Femur (tissue), 1 donor: ENCODE measurements around the gene HOATZ.

Experiments used
- DNase-seq: peaks from one replicate; pipeline ENCODE4 v3.0.0-alpha.2; 2017

The HOATZ gene

DNA sequence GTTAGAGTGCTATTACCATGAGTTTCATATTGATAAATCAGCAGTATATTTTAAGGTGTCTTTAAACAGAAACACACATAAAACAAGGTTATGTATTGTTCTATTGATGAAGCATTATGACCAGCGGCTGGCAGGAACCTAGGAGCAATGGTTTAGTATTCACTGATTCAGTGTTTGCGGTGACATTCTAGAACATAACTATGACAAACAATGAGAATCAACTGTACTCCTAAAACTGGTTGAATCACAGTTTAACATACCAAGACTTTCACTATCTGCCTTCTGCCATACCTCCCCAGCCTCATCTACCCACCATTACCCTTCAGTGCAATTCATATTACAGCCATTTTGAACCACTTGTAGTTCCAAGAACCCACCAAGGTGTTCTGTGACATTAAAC lies 8.8 kb downstream of the HOATZ start:
- no peak for DNase-seq

DNA sequence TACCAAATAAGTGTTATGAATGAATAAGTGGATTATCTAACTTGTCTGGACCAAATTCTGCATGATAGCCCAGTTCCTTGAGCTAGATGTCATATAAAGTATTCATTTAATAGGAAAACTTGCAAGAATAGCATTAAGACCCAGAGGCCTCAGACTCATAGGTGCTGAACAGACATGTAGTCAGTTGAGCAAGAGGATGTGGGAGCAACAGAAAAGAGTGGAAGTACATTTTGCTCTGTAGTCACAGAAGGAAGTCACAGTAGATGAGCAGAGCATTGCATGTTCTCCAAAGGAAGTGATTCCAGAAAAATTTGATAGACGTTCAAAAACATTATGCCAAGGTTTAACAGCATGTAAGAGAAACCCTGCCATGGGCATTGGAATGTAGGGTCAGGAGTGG lies 9.5 kb downstream of the HOATZ start:
- DNase-seq: no peak

DNA sequence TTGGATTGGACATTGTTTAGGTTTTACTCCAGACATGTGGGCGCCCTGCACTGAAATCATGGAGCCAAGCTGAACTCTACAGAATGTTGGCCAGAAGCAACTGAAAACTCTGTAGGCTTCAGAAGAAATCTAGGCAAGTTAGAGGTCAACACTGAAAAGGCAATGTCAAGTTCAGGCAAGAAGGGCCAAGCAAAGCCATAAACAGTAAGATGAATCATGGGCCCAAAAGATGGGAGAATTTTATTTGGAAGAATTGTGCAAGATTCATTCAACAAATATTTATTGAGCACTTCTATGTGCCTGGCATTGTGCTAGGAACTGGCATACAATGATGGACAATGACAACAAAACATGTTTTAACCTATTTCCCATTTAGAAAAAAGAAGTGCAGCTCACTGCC lies 10.9 kb downstream of the HOATZ start:
- DNase-seq: no peak

DNA sequence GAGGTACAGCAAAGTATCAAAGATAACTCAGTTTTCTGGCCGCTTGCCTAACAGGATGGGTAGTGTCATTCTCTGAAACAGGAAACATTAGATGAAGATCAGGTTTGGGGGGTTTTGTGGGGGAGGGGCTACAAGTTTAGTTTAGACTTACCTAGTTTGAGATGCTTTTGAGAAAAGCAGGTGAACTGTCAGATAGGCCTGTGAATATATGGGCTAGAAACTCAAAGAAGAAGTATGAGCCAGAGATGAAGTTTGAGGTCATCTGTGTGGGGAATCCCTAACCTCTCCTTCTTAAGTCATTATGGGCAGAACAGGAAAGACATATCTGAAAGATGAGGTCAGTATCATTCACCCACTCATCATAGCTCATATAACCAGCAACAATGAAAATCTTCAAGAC lies 11.9 kb downstream of the HOATZ start:
- DNase-seq: no peak

DNA sequence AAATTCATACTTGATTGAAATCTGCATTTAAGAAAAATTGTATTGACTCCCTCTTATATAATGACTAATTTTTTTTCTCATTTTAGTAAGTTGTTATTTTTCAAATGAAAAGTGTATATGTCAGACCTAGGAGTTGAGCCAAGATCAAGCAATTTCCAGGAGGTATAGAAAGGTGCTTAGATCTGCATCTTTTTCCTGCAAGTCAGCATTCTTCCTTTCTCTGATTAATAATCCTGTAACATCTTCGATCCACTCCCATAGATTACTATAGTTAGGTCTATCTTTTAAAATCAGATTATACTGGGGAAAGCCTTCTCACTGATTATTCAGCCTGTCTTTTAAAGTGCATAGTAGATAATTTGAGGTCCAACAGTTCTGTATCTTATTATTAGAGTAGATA lies 12.7 kb downstream of the HOATZ start:
- DNase-seq: no peak

DNA sequence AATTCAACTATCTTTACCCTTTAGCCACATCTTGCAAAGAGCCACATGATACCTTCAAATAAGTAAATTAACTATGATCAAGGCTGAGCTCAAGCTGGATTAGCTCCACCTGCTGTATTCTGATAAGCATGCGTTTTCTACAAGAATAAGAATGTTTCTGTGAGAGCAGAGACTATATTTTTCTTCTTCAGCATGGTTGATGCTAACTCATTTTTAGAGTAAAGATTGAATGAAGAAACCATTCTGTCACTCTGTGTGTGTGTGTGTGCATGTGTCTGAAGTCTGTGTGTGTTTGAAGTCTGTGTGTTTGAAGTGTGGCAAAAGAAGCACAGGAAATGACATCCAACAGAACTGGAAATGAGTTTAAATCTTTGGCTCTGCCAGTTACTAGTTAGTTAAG lies 14.0 kb downstream of the HOATZ start:
- no peak for DNase-seq

DNA sequence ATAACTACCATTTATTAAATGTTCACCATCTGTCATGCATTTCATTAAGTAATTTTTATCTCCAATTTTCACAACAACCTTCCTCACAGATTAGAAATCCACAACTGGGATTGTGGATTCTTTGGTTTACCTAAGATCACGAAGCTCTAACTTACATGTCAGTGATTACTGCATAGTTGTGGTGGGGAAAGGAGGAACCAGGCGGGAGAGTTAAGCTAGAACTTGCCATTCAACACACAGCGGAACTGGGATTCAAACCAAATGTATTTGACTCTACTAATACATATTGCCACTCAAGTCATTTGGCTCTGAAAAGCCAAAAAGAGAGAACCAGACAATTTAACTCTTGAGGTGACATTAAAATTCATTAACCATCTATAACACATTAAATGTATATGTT lies 15.5 kb downstream of the HOATZ start:
- no peak for DNase-seq

DNA sequence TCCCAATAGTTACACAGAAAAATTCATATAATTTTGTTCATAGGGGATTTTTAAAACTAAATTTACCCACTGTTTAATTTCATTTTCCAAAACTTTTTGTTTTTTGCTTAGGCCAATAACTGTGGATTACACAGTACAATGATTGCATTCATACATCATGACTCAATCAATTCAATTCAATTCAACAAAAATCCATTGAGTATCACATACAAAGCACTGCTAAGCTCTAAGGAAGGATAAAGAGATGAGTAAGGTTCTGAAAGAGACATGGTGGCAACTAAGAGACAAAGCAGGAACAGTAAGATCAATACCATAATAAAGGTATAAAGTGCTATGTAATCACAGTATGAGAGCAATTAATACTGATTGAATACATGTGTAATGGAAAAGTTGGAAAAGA lies 16.6 kb downstream of the HOATZ start:
- no peak for DNase-seq

DNA sequence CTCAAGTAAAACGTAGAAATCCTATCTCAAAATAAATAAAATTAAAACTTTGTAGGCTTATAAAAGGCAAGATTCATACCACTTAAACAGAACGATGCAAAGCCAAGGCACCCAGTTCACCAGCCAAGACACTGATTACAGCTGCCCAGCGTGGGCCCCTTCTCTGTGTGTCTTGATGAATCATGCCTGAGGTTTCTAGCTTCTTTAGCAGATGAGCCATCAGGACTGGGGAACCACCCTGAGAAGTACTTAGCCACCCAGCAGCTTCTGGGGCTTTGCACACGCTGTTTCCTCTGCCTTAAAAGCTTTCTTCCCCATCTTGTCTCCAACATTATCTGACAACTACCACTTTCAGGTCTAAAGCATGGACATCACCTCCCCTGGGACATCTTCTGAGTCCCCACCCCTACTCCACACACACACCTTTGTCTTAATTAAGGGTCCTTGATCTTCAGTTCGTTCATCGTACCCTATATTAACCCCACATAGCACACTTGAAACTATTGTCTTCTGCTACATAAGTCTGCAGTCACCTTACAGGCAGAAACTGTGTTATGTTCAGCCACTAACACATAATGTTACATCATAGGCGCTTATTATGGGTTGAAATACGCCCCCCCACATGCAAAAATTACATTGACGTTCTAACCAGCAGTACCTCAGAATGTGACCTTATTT lies 17.2 kb downstream of the HOATZ start:
- DNase-seq: no peak

DNA sequence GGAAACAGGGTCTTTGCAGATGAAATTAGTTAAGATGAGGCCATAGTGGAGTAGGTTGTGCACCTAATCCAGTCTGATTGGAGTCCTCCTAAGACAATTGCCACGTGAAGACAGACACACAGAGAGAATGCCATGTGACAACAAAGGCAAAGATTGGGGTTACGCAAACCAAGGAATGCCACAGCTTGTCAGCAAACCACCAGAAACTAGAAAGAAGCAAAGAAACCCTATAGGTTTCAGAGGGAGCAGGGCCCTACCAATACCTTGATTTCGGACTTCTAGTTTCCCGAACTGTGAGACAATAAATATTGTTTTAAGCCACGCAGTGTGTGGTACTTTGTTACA lies 17.8 kb downstream of the HOATZ start:
- no peak for DNase-seq

DNA sequence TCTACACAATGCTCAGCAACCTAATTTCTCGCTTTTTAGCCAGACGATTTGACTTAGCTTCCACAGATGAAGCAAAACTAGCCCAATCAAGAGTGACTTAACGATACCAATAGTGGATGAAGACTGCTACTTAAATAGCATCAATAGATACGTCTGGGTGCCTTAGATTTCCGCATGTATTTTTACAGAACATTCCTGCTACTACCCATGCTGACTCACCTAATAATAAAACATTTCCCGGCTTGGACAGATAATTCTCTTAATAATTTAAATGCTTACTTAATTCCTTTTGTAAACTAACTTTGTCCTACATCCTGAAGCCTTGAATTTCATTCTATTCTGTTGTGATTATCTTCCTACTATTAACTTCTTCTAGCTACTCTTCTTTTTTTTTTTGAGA lies 20.7 kb downstream of the HOATZ start:
- DNase-seq: no peak

DNA sequence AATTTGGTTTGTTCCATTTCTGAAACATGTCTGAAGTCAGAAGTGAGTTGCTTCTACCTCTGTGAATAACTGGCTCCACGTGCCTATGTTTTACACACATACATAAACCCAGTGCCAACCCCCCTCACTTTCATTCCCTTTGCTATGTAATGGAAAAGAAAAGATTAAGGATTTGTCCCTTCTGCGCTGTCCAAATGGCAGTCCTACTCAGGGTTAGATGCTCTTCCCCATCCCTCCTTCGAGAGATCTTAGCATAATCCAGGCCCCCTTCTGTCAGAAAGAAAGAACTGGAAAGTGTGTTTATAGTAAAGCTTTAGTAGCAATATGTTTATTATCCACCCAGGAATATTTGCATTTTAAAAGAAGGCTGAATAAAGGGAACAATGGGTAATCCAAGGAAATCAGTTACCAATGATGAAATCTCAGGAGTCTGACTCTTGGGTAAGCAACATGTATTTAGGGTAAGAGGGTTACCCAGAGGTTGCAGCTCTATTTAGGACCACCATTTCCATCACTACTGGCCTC lies 22.8 kb downstream of the HOATZ start:
- no peak for DNase-seq

DNA sequence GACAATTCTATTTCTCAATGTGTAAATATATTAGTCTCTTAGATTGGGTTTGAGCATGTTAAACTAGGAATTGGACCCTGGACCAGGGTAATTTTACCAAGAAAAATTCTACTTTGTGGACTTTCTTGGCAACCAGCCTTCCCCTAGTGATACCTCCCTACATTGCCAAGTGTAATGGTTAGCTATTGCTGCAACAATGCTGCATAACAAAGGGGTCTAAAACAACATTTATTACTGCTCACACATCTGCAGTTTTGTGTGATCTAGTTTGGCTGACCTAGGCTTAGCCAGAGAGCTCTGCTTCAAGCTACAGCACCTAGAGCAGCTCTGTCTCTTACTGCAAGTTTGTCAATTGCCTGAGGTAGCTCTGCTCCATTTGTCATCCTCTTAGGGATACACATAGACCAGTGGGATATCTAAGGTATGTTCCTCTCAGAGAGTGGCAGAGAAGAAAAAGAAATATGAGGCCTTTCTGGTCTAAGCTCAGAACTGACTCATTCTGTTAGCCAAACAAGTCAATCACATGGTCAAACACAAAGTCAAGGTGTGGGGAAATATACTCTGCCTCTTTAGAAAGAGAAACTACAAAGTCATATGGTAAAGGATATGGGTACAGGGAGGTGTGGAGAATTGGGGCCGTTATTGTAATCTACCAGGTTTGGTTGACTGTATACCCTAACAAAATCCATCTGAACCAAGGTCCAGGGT lies 24.0 kb downstream of the HOATZ start:
- no peak for DNase-seq

DNA sequence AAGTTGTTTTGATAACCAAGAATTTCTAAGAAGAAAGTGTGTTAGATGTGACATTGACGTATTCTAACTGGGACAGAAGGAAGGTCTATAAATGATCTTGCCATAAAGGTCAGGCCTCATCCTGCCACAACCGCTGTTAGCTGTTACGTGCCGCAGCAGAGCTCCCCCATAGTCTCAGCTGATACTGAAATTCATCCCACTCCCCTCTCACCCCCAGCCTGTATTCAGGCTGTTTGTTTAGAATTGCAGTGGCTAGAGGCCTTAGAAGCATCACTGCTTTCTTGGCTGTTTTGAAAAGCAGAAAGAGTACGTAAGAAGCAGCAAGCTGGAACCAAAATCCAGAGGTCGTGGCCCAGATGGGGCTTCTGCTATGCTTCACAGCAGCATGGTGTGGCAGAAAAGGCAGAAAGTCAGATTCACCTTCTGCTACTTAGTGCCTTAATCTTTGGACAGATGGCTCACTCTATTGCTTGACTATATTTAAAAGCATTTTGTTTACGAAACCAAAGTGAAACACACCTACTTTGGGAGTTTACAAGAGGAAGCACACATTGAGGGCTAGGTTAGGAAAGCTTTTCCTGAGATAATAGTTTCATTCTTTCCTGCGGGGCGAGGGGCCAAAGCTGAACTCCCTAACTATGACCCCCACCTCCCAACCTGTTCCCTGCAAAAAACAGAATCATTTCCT lies 25.0 kb downstream of the HOATZ start:
- no peak for DNase-seq

DNA sequence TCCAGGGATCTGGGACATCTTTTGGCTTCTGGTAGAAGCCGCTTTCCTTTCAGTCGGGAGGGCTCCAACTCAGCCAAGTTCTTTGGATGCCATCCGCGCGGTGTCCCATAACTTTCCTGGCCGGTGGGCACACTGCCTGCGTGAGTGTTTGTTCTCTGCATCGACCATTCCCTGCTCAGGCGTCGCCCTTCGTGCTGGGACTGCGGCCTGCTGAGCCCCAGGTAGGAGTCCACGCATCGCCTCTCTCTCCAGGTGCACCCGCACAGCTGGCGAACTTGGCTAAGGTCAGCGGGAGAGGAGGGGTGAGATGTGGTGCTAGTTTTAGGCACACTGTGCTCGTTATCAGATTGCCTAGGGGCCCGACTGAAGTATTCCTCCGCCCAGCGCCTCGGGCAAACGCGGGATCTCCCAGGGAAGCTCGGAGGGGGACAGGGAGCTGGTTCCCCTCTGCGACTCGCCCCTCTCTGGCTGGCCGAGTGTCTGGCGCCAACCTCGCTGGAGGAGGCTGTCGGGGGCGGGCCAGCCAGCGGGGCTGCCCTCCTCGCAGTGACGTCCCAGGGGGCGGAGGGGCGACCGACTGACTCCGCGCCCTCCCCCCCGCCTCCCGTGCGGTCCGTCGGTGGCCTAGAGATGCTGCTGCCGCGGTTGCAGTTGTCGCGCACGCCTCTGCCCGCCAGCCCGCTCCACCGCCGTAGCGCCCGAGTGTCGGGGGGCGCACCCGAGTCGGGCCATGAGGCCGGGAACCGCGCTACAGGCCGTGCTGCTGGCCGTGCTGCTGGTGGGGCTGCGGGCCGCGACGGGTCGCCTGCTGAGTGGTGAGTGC lies 25.7 kb downstream of the HOATZ start, which contains the start of gene LAYN:
TSS of gene LAYN (plus strand) at position 607 of the 823 bp plus-strand sequence. CDS start at position 731, 124 bp downstream.
- DNase-seq: peak; percentile 68

DNA sequence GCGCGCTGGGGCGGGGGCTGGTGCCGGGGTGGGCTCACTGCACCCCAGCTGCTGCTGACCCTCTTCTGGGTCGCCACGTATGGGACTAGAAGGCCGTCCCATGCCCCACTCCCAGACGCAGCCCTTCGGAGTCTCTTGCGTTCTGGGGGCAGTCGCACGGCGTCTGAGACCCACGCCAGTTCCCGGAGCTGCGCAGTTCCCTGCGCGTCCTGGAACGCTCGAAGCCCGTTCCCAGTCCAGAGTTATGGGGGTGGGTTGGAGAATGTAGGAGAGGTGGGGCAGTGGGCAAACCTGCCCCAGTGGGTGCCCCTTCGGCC lies 26.3 kb downstream of the HOATZ start:
- DNase-seq: no peak

DNA sequence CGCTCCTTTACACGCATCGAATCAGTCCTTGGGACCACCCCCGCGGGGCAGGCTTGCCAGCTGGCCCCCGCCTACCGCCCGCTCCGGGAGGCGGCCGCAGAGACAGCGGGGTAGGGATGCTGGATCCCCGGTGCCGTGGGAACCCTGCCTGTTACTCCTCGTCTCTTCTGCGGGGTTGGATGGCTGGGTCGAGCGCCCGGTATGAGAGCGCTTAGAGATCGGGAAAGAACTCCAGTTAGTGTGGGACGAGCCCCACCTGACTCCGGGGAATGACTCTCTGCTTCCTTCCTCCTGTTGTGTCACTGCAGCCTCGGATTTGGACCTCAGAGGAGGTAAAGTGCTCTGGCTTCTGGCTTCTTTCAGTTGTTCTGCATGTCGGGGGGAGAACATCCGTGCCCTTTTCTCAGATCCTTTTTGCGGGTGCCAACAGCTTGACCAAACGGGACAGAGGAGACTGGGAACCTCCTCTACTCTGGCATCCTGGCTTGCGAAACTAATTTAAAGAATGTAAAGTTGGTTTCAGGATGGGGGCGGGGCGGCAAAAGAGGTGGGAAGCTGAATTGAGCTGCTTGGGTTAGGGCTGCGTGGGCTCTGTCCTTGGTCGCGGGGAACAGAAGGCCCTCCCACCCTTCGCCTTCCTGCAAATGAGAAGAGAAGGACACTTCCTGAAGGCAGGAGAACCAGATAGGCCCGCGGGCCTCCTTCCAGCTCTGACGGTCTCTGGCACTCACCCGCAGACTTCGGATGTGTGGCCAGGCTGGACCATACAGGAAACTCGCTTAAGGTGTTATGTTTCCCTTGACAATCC lies 26.9 kb downstream of the HOATZ start:
- peak; percentile 81 for DNase-seq

DNA sequence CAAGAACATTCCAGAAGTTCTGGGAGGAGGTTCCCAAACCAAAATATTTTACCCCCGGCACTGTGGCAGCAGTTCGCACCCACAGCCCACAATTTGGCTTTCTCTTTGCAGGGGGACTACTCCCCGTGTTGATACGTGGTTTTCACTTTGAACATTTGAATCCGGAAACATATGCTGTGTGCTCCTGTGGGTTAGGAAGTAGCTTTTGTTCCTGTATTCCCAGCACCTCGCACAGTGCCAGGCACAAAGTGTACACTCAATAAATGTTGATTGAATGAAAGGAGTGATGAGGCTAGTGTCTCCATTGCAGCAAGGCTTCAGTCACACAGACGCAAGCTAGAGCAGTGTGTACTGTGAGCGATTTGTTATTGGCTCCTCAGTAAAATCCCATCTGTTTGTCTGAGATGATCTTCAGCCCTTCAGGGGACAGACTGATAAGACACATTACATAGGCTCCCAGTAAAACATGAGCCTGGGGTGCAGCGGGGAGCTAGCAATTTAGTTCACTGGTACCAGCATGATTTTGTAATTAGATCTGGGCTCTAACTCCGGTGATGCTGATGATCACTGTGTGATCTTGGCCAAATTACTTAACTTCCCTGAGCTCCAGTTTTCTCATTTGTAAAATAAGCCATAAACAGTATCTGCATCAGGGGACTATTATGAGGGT lies 28.2 kb downstream of the HOATZ start:
- DNase-seq: no peak

DNA sequence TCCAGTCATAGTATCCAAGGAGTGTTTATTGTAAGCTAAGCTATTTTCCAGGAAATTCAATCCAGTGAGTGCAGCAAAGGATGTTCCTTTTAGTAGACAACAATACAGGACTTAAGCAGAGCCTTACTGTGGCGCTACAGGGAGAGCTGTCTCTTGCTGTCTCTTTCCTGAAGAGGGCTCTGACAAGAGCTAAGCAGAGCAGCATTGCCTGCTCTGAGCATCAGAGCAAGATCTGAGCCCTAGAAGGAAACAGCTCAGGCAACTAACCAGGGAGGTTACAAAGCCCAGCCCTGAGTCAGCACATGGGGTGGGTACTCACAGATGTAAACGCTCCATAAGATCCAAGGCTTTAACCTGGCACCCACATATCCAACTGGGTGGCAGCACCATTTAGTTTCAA lies 33.9 kb downstream of the HOATZ start:
- no peak for DNase-seq

DNA sequence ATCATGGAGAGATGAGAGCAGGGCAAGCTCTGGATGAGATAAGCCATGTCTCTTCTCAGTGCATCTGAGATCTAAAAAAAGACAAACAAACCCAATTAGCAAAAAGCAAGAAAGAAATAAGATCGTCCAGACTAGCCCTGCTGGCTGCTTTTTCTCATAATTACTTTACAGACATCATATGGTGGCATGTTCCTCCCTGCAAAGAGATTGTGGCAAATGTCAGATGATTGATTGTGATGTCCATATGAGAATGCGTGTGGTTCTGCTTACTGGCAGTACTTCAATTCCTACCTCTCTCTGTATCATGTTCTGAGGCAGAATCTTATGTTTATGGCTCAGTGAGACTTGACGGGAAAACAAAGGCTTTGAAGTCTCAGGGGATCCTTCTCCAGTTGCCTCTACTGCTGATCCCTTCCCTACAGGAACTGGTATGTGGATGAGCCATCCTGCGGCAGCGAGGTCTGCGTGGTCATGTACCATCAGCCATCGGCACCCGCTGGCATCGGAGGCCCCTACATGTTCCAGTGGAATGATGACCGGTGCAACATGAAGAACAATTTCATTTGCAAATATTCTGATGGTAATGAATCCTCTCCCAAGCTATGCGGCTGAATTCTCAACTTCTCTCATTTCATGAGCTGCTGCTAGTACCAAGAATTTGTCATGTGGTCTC lies 34.8 kb downstream of the HOATZ start:
- no peak for DNase-seq

DNA sequence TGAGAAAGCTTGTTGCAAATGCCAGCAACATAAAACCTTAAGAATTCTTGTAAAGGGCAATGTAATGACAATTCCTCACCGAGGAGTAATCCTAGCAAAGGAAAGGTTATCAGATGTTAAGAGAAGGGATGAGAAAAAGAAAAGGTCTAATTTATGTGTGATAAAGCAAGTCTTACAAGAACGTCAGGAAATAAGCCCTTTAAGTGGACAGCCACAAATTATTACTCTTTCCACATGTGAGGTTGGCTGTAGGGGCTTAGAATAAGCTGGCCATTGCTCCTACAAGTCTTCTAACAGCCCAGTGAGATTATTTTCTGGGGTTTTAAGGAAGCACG lies 35.3 kb downstream of the HOATZ start:
- no peak for DNase-seq
